H9 (cell line): Measurements from ENCODE around the gene ATG2A. TPM values are rescaled to one million over a fixed set of nuclear protein-coding genes. Genes with fewer than 3 reads are reported as not detected.

Source experiments
- DNase-seq: peaks from one replicate; pipeline ENCODE4 v3.0.0-alpha.2; 2017
- H2AFZ ChIP-seq: one replicate; pipeline ENCODE4 v1.6.1; 2013; ENCODE audit warnings: mild to moderate bottlenecking, low read length, control low read depth, moderate library complexity
- H2AK5ac ChIP-seq: 2 replicates; pipeline ENCODE4 v1.6.1; 2013; ENCODE audit warnings: low read length, control low read depth, mixed read lengths; ENCODE audit not compliant: insufficient read length
- H2BK120ac ChIP-seq: one replicate; pipeline ENCODE4 v1.6.1; 2013; ENCODE audit warnings: low read depth, mild to moderate bottlenecking, low read length, control low read depth, inconsistent platforms; ENCODE audit not compliant: poor library complexity, severe bottlenecking
- H2BK12ac ChIP-seq: 2 replicates; pipeline ENCODE4 v1.6.1; 2013; ENCODE audit warnings: low read length, control low read depth, mixed read lengths, low read depth; ENCODE audit not compliant: insufficient read length
- H2BK15ac ChIP-seq: 2 replicates; pipeline ENCODE4 v1.6.1; 2013; ENCODE audit warnings: low read depth, low read length, control low read depth
- H2BK20ac ChIP-seq: one replicate; pipeline ENCODE4 v1.6.1; 2013; ENCODE audit warnings: low read depth, mild to moderate bottlenecking, low read length, control low read depth, inconsistent platforms; ENCODE audit not compliant: poor library complexity, severe bottlenecking
- H2BK5ac ChIP-seq: 2 replicates; pipeline ENCODE4 v1.6.1; 2013; ENCODE audit warnings: low read length, control low read depth, mixed read lengths; ENCODE audit not compliant: insufficient read length
- H3K14ac ChIP-seq: 2 replicates; pipeline ENCODE4 v1.6.1; 2013; ENCODE audit warnings: low read length, control low read depth; ENCODE audit not compliant: insufficient read depth
- H3K18ac ChIP-seq: 2 replicates; pipeline ENCODE4 v1.6.1; 2013; ENCODE audit warnings: low read depth, mild to moderate bottlenecking, mixed read lengths, low read length, control low read depth; ENCODE audit not compliant: insufficient read length
- H3K23ac ChIP-seq: 2 replicates; pipeline ENCODE4 v1.6.1; 2013; ENCODE audit warnings: low read length, control low read depth, mixed read lengths, low read depth; ENCODE audit not compliant: insufficient read length
- H3K23me2 ChIP-seq: 2 replicates; pipeline ENCODE4 v1.6.1; 2013; ENCODE audit warnings: low read depth, mild to moderate bottlenecking, mixed read lengths, low read length, control low read depth; ENCODE audit not compliant: insufficient read length, poor library complexity, severe bottlenecking
- H3K27ac ChIP-seq: 2 replicates; pipeline ENCODE4 v1.5.1; 2013; ENCODE audit warnings: low read length, control low read depth, mixed read lengths, low read depth; ENCODE audit not compliant: insufficient read length
- H3K27me3 ChIP-seq: 2 replicates; pipeline ENCODE4 v1.6.1; 2013; ENCODE audit warnings: low read length, control low read depth, inconsistent platforms; ENCODE audit not compliant: insufficient read depth
- H3K4ac ChIP-seq: 2 replicates; pipeline ENCODE4 v1.6.1; 2013; ENCODE audit warnings: low read depth, mild to moderate bottlenecking, control low read depth, inconsistent platforms, low read length, moderate library complexity
- H3K4me1 ChIP-seq: 2 replicates; pipeline ENCODE4 v1.6.1; 2013; ENCODE audit warnings: low read length, control low read depth, inconsistent platforms; ENCODE audit not compliant: insufficient read depth
- H3K4me2 ChIP-seq: 2 replicates; pipeline ENCODE4 v1.6.1; 2013; ENCODE audit warnings: low read length, control low read depth, mixed read lengths; ENCODE audit not compliant: insufficient read length, insufficient read depth
- H3K56ac ChIP-seq: 2 replicates; pipeline ENCODE4 v1.6.1; 2013; ENCODE audit warnings: low read depth, mild to moderate bottlenecking, mixed read lengths, low read length, control low read depth; ENCODE audit not compliant: insufficient read length
- H3K79me1 ChIP-seq: 2 replicates; pipeline ENCODE4 v1.6.1; 2013; ENCODE audit warnings: low read depth, mild to moderate bottlenecking, moderate library complexity, low read length, control low read depth, inconsistent platforms; ENCODE audit not compliant: insufficient read depth, poor library complexity, severe bottlenecking
- H3K79me2 ChIP-seq: 2 replicates; pipeline ENCODE4 v1.6.1; 2013; ENCODE audit warnings: low read length, control low read depth, inconsistent platforms; ENCODE audit not compliant: insufficient read depth
- H3K9ac ChIP-seq: 2 replicates; pipeline ENCODE4 v1.6.1; 2013; ENCODE audit warnings: low read length, control low read depth, mixed read lengths; ENCODE audit not compliant: insufficient read length; ENCODE audit errors: extremely low read depth
- H3K9me3 ChIP-seq: one replicate; pipeline ENCODE4 v1.6.1; 2013; ENCODE audit warnings: low read depth, low read length, inconsistent platforms; ENCODE audit not compliant: control insufficient read depth
- H3T11ph ChIP-seq: one replicate; pipeline ENCODE4 v1.6.1; 2013; ENCODE audit warnings: mild to moderate bottlenecking, low read length, control low read depth, inconsistent platforms
- H4K20me1 ChIP-seq: one replicate; pipeline ENCODE4 v1.6.1; 2013; ENCODE audit not compliant: control insufficient read depth, insufficient read length, insufficient read depth
- H4K5ac ChIP-seq: 2 replicates; pipeline ENCODE4 v1.6.1; 2013; ENCODE audit warnings: low read depth, mild to moderate bottlenecking, mixed read lengths, low read length, control low read depth; ENCODE audit not compliant: insufficient read length
- H4K8ac ChIP-seq: replicated peaks from 2 replicates; pipeline ENCODE4 v1.6.1; 2013; ENCODE audit warnings: low read length, control low read depth, mixed read lengths, low read depth; ENCODE audit not compliant: insufficient read length
- H4K91ac ChIP-seq: 2 replicates; pipeline ENCODE4 v1.6.1; 2013; ENCODE audit warnings: low read depth, mild to moderate bottlenecking, moderate library complexity, mixed read lengths, low read length, control low read depth; ENCODE audit not compliant: insufficient read length
- H3K27ac Mint-ChIP-seq, 3 experiments: 2 replicates in 2 of 3; 3 replicates in 1 of 3; pipeline ENCODE4 v1.8.0; 2020 to 2021; ENCODE audit warnings: mixed read lengths in 3 of 3, mild to moderate bottlenecking in 1 of 3, moderate library complexity in 1 of 3
- H3K27me3 Mint-ChIP-seq: 2 replicates; pipeline ENCODE4 v1.8.0; 2021; ENCODE audit warnings: low read depth, mild to moderate bottlenecking, moderate library complexity, mixed read lengths
- H3K36me3 Mint-ChIP-seq, 3 experiments: 2 replicates in 2 of 3; 3 replicates in 1 of 3; pipeline ENCODE4 v1.8.0; 2020 to 2021; ENCODE audit warnings: low read depth in 3 of 3, mixed read lengths in 3 of 3; ENCODE audit not compliant: insufficient read depth in 1 of 3
- H3K4me1 Mint-ChIP-seq, 2 experiments: 2 replicates each; pipeline ENCODE4 v1.8.0; 2020; ENCODE audit warnings: mixed read lengths in 2 of 2
- H3K4me3 Mint-ChIP-seq, 2 experiments: 2 replicates in 1 of 2; 3 replicates in 1 of 2; pipeline ENCODE4 v1.8.0; 2020 to 2021; ENCODE audit warnings: mild to moderate bottlenecking in 2 of 2, mixed read lengths in 2 of 2, moderate library complexity in 1 of 2
- H3K9me3 Mint-ChIP-seq, 2 experiments: 2 replicates in 1 of 2; 3 replicates in 1 of 2; pipeline ENCODE4 v1.8.0; 2020; ENCODE audit warnings: mild to moderate bottlenecking in 2 of 2, mixed read lengths in 2 of 2, moderate library complexity in 1 of 2
- WGBS: extraction: QIAGEN DNeasy Blood & Tissue Kit; methylation state at CpG from one replicate; pipeline ENCODE4 v1.1.7; 2013; ENCODE audit warnings: missing lambda C conversion rate, low lambda C conversion rate, mixed read lengths; ENCODE audit not compliant: insufficient read length; ENCODE audit errors: extremely low coverage; 5-methylcytosine and 5-hydroxymethylcytosine counted together
- total RNA-seq: library from RNA; stranded (reverse); gene quantifications from 2 replicates; pipeline ENCODE4 v1.2.1, GENCODE V29; 2021
- TF ChIP-seq, protein P1 (sequence below): fragments of 200-600 bp; sonication (generic); conservative IDR thresholded peaks from 3 replicates; pipeline ENCODE4 v1.8.0; 2021; ENCODE audit warnings: antibody characterized with exemption, mild to moderate bottlenecking

Gene ATG2A
- total RNA-seq, 1 experiment from 2014 or later, result 21.3 TPM

- Mint-ChIP-seq H3K4me3 (no peak overlapping the region; a peak in 1 of 5 replicates), H3K36me3 (peaks cover 2 to 14% (median 11%) of the 10 kb centered on the region in 3 experiments; a peak in 6 of 7 replicates), H3K9me3 (no peaks in the 10 kb centered on the region), H3K27ac (peak overlapping the region in 2 of 3 experiments; percentile 77 to 93; a peak in 4 of 7 replicates), H3K4me1 (peaks cover 14 to 16% of the 10 kb centered on the region in 2 experiments), H3K27me3 (no peaks in the 10 kb centered on the region)
- Histone ChIP-seq H2BK12ac (no peak overlapping the region), H3K27me3 (no peaks in the 10 kb centered on the region), H3K27ac (no peak overlapping the region), H3T11ph (no peak overlapping the region), H3K56ac (no peak overlapping the region), H2BK120ac (no peak overlapping the region), H3K4ac (no peak overlapping the region), H2BK15ac (no peak overlapping the region), H3K79me2 (no peaks in the 10 kb centered on the region), H2AK5ac (no peak overlapping the region), H3K9ac (no peak overlapping the region), H3K9me3 (no peaks in the 10 kb centered on the region), H3K4me1 (no peaks in the 10 kb centered on the region; the same call in 1 of the 2 replicates), H4K8ac (no peak overlapping the region), H2BK20ac (no peak overlapping the region), H4K5ac (no peak overlapping the region), H3K4me2 (no peak overlapping the region), H3K23me2 (no peaks in the 10 kb centered on the region), H3K18ac (no peak overlapping the region), H2AFZ (no peak overlapping the region), H4K20me1 (no peaks in the 10 kb centered on the region), H4K91ac (no peak overlapping the region), H3K14ac (no peak overlapping the region), H3K23ac (no peak overlapping the region), H3K79me1 (no peaks in the 10 kb centered on the region), H2BK5ac (no peak overlapping the region)
- DNase-seq, result no peak
- no CpG with 5 or more reads among the region's 45 CpGs for WGBS
- TF ChIP-seq, protein P1, sequence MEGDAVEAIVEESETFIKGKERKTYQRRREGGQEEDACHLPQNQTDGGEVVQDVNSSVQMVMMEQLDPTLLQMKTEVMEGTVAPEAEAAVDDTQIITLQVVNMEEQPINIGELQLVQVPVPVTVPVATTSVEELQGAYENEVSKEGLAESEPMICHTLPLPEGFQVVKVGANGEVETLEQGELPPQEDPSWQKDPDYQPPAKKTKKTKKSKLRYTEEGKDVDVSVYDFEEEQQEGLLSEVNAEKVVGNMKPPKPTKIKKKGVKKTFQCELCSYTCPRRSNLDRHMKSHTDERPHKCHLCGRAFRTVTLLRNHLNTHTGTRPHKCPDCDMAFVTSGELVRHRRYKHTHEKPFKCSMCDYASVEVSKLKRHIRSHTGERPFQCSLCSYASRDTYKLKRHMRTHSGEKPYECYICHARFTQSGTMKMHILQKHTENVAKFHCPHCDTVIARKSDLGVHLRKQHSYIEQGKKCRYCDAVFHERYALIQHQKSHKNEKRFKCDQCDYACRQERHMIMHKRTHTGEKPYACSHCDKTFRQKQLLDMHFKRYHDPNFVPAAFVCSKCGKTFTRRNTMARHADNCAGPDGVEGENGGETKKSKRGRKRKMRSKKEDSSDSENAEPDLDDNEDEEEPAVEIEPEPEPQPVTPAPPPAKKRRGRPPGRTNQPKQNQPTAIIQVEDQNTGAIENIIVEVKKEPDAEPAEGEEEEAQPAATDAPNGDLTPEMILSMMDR, result no peak
Measured at GRCh38 chr11:64854534-64855502, 62.2 kb downstream of the ATG2A start.
